ENCODE data around the gene RITA1.
A peak's percentile ranks its signal among the peaks of the same experiment; 100 is the strongest.
"Not testable (repeated sequence)": the region's sequence is repeated elsewhere in the genome, so short reads cannot be mapped to it uniquely, and the experiment has no call there.

Gene RITA1

DNA sequence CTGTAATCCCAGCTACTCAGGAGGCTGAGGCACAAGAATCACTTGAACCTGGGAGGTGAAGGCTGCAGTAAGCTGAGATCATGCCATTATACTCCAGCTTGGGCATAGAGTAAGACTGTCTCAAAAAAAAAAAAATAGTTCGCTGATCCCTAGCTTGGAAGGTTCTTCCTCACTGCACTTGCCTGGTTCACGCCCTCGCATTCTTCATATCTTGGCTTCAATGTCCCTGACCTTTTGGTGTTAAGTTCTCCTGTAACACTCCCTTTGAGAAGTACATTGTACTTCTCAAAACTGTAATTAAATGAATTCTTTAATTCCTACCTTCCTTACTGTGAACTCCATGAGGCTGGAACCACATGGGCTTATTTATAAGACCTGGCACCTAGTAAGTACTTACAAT lies 19.3 kb downstream of the RITA1 start:
- no peak for DNase-seq

DNA sequence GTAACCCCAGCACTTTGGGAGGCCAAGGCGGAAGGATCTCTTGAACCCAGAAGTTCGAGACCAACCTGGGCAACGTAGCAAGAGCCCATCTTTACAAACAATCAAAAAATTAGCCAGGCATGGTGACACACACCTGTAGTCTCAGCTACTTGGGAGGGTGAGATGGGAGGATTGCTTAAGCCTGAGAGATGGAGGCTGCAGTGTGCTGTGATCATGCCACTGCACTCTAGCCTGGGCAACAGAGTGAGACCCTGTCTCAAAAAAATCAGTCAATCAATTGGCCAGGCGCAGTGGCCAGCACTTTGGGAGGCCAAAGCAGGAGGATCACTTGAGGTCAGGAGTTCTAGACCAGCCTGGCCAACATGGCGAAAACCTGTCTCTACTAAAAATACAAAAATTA lies 21.3 kb downstream of the RITA1 start:
- DNase-seq = not testable (repeated sequence)

DNA sequence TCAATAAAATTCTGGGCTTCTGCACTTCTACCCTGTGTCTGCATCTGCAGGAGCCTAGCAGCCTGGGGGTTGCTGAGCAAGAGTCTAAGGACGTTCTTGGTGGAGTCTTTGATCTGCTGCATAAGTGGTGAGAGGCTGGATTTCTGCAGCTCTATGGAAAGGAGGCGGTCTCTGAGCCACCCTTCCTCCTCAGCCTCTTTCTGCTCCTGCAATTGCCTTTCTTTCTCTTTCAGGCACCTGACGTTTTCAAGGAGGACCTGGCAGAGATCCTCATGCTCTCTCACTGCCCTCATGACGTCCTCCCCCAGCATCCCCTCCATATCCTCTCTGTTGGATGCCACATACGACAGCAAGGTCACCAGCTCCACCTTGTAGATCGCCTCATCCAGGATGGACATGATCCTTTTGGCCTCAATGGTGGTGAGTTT lies 22.1 kb downstream of the RITA1 start:
- peak; percentile 45 for DNase-seq

DNA sequence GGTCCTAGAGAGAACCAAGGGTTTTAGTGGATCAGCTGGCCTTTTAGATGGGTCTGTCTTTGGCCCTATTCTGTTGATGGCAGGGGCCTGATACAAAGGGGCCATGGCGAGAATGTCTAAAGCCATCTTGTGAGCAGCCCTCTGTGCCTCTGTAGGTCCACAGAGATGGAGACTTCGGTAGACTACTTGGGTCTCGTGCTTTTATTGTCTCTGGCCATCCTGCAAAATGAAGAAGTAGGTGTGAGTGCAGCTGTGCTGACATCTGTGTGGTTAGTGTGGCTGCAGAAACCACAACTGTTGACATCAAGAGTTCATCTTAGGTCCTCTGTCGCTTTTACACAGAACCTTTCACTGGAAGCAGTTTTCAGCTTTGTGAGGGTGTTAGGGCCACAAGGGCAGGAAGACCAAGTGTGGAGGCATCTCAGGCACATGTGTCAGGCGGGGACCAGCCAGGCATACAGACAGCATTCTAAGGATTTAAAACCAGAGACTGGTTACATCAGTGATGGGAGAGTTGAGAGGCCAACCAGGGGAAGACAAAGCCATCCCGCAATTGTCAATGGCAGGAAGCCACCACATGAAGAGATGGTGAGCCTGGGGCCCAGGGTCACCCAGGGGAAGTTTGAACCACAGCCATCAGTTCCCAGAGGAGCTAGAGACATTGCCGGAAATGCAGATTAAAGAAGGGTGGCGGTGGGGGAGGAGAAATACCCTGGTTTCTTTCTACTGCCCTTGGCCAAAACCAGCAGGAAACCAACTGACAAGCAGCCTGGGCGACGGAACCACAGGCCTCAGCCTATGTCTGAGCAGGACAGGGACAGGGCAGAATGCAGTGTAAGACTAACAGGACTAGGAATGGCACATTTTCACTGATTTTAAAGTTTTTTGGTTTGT lies 22.8 kb downstream of the RITA1 start:
- DNase-seq = no peak

DNA sequence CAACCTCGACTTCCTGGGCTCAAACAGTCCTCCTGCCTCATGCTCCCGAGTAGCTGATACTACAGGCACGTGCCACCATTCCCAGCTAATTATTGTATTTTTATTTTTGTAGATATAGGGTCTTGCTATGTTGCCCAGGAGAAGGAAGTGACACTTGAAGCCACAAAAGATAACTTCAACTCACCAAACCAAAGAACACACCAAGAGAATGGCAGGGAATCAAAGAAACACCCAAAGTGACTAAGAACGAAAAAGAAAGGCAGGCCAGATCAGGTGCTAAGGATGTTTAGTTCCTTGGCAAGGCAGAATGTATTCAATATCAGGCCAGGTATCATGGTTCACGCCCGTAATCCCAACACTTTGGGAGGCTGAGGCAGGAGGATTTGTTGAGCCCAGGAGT lies 25.6 kb downstream of the RITA1 start:
- no peak for DNase-seq

DNA sequence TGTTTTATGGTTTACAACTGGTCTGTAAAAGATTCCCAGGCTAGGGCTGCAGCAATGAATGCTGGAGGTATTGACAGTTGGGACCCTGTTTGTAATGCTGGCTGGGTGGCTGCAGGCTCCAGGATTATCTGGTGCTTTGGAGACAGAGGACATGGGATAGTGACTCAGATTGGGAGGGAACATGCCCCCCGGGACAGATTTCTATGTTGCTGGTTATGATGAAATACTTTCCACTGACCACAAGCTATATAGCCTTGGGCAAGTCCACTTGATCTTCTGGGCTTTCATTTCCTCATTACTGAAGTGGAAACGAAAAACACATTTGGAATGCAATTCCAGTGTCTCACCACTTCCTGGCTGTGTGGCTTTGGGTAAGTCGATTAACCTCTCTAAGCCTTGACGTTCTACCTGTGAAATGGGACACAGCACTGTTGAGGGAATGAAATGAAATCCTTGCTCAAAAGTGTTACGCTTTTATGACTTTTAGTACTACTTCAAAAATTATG lies 29.4 kb downstream of the RITA1 start:
- peak; percentile 48 for DNase-seq

DNA sequence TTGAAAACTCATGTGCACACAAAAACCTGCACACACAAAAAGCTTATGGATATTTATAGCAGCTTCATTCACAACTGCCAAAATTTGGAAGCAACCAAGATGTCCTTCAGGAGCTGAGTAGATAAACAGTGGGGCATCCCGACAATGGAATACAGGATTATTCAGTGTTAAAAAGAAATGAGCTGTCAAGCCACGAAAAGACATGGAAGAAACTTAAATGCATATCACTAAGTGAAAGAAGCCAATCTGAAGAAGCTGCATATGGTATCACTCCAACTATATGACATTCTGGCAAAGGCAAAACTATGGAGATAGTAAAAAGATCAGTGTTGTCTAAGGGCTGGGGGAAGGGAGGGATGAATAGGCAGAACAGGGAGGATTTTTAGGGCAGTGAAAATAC lies 30.5 kb downstream of the RITA1 start:
- no peak for DNase-seq

DNA sequence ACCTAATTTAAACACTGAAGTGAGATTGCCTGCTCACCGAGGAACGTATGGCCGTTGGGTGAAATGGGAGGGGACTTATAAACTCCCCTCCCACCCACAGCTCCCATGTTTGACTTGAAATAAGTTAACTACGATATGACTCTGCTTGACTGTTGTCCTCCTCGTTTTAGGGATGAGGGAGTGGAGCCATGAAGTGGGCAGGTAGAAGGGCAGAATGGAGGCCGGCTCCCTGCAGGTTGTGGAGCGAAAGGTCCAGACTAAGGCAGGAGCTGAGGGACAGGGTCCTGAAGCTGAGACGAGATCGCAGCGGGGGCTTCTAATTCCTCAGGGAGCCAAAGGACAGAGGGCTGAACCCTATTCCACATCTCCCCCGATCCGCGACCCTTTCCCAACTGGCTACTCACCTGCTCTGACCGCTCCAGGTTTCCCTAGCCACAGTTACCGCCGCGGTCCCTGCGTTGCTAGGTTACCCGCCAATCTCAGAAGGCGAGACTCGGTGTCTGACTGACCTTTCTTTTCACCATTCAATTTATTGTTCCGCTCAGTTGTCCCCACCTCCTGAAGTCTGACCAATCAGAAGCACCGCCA lies 35.2 kb downstream of the RITA1 start:
- DNase-seq = peak; percentile 59

DNA sequence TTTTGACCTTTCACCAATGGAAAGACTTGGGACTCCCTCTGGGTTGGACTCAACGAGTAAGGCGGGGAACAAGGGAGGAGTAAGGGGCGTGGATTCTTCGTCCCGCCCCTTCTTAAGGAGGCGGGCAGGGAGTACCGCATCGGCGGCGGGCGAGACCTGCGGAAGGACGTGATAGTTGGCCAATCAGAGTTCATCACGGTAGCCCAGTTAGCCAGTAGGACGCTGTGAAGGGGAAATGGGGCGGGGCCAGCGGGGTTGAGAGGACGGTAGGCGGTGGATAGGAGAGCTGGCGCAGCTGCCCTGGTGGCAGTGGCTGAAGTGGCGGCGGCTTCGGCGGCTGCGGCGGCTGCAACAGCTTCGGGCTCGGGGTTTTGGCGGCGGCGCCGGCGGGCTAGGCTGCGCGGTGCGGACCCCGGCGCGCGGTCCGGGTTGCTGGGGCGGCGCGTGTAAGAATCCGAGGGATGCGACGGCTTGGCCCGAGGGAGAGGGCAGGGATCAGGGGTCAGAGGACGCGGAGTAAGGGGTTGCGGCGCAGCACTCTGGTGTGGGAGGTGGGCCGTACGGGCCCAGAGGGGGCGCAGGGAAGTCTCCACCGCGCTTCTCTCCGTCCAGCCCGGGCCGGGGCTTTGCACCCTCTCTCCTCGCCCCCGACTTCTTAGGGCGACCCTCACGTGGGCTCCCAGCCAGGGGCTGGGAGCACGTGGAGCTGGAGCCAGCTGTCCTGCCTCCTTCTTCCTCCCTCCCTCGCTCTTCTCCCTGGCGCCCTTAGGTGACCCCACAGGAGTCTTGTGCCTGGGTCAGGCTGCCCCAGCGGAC lies 35.9 kb downstream of the RITA1 start, which contains the start of gene TPCN1:
TPCN1 (plus strand) TSS at position 284 of the 816 bp plus-strand sequence. CDS start 5,389 bp downstream, outside the sequence.
- peak; percentile 100 for DNase-seq

DNA sequence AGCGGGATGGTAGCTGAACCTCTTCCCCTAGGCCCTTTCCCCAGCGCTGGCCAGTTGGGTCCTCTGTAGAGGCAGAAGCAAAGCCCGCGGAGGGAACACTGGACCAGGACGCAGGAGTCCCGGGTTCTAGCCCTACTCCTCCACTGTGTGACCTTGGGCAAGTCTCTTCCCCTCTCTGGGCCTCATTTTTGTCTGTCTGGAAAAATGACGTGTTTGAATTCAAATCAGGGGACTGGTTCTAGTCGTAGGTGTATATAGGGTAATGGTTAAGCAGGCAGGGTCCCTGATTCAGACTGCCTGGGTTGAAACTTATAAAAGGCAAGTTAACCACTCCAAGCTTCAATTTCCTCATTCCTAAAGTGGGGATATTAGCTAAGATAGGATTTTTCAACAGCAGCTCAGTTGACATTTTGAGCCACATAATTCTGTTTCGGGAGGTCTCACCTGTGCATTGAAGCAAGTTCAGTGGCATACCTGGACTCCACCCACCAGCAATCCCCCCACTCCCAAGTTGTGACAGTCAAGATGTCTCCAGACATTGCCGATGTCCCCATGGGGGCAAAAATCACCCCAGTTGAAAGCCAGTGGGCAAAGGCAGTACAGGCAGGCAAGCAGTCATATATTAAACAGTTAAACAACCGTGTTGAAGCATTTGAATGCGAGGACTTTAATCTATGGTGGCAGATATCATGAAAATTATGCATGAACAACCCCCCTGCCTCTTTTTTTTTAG lies 36.6 kb downstream of the RITA1 start:
- no peak for DNase-seq

DNA sequence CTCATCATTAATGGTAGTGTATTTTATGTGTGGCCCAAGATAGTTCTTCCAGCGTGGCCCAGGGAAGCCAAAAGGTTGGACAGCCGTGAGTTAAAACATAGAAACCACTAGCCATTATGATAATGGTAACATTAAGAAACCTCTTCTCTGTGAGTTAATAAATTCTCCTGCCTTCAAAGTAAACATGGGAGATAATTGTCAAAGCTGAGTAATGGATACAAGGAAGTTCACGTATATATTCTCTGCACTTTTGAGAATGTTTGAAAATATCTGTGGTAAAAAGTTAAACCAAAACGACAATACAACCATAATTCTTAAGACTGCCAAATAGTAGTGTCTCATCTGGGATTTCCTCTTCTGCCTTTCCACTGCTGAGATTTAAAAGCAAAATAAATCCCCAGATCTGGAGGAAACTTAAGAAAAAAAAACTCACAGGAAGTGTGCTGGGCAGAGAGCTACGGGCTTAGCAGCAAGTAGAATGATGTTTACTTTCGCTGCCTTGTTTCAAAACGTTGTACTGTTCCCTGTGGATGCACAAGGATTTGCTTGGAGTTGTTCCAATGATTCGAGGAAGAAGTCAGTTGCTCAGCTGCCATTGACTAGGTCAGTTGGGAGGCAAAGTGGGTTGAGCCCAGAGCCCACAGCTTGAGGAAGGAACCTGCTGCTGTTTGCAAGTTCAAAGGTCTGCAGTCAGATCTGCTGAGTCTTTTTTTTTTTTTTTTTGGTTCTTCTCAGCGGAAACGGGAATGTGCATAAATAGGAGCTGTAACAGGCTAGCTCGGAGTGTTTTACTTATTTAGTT lies 37.4 kb downstream of the RITA1 start:
- DNase-seq = peak; percentile 93

DNA sequence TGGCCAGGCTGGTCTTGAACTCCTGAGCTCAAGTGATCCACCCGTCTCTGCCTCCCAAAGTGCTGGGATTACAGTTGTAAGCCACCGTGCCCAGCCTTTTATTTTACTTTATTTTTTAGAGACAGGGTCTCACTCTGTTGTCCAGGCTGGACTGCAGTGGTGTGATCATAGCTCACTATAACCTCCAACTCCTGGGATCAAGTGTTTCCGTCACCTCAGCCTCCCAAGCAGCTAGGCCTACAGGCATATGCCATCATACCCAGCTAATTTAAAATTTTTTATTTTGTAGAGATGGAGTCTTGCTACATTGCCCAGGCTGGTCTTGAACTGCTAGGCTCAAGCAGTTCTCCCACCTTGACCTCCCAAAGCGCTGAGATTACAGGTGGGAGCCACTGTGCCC lies 39.4 kb downstream of the RITA1 start:
- DNase-seq = no peak

DNA sequence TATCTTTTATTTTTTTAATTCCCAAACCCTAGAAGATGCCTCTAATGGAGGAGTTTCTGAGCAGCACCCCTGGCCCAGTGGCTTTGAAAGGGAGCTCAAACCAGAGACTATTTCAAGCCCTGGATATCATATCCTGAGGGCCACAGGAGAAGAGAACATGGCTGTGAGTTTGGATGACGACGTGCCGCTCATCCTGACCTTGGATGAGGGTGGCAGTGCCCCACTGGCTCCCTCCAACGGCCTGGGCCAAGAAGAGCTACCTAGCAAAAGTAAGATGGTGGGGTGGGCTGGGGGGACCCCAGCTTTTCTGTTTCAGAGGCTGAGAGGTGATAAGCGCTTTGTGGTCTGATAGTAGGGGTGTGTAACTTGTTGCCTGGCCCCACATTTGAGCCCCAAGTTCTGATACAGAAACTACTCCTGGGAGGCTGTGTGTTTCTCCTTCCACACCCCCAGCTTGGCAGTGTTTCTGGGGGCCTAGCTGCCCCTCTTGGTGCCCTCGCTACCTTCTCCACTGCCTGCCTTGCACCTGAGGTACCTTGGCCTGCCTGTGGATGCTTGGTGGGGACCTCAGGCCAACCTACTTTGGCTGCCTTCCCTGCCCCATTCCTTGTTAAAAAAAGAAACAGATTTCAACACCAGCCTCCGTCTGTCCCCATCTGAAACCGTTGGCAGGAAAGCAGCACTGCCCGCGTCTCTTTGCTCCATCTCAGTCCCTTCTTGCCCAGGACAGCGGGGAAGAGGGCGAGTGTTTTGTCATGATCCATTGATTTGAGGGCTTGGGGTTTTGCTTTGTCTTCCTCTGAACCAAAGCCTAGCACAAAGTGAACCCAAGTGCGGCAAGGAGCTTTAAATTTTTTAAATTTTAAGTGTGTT lies 41.4 kb downstream of the RITA1 start:
- DNase-seq = no peak

DNA sequence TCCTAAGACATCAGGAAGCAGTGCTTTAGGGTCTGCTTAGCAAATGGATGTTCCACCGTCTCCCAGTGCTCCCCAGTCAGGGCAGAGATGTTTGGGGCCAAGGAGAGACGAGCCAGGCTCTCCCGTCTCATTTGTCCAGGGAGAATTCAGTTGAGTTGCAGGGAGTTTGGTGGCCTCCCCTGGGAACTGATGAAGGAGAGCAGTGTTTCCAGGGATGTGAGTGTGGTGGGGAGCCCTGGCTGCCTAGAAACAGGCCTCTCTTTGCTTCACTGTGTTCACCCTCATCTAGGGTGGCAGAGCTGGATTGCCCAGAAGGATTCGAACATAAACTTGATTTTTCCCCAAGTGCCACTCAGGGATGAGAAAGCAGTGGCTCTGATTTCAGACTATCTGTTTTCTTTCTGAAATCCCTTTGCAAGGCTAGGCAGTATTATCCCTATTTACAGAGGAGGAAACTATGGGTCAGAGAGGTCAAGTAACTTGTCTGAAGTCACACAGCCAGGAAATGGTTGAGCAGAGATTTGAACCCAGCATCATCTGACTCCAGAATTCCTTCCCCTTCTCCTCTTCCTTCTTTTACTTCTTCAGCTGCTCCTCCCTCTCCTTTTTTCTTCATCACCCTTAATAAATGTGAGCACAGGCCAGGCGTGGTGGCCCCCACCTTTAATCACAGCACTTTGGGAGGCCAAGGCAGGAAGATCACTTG lies 42.3 kb downstream of the RITA1 start:
- DNase-seq = no peak

DNA sequence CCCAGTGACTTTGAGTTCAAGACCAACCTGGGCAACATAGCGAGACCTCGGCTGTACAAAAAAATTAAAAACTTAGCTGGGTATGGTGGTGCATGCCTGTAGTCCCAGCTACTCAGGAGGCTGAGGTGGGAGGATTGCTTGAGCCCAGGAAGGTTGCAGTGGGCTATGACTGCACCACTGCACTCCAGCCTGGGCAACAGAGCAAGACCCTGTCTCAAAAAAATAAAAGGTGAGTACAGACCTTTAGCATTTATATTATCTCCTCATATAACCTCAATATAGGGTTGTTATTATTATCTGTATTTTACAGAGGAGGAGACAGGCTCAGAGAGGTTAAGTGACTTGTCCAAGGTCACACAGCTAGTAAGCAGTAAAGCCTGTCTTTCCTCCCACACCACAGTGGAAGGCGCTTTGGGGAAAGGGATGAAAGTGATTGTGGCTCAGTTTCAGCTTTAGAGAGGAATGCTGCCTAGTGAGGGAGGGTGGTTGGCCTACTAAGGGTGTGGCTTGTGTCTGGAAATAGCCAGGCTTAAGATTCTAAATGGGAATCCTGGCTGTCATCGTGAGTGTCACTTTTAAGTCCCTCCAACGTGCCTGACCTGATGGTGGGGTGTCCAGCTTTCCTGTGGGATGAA lies 43.0 kb downstream of the RITA1 start:
- no peak for DNase-seq

DNA sequence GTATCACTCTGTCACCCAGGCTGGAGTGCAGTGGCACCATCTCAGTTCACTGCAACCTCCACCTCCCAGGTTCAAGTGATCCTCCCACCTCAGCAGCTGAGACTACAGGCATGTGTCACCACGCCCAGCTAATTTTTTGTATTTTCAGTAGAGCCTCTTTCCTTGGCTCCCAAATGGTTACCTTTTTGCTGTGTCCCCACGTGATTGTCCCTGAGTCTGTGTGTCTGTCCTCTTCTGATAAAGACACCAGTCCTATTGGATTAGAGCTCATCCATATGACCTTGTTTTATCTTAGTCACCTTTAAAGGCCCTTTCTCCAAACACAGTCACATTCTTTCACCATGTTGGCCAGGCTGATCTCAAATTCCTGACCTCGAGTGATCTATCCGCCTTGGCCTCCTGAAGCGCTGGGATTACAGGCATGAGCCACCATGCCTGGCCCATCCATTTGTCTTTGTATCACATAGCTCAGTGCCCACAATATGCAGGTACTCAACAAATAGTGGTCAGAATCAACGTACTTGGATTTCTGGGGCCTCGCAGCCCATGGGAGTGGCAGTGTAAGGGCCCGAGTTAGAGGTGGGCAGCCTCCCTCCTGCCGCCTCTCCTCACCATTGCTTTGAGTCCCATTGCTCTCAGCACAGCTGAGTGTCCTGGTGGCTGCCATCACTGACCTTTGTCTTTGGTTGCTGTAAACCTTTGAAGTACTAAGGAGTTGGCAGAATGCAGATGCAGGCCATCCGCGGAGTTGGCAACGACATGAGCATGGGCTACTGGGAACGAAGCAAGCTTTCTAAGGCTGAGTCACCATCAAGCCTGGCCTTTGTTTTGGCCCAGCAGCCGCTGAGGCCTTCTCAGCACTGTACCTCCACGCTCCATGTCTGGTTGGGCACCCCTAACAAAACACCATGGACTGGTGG lies 45.1 kb downstream of the RITA1 start:
- DNase-seq = no peak

DNA sequence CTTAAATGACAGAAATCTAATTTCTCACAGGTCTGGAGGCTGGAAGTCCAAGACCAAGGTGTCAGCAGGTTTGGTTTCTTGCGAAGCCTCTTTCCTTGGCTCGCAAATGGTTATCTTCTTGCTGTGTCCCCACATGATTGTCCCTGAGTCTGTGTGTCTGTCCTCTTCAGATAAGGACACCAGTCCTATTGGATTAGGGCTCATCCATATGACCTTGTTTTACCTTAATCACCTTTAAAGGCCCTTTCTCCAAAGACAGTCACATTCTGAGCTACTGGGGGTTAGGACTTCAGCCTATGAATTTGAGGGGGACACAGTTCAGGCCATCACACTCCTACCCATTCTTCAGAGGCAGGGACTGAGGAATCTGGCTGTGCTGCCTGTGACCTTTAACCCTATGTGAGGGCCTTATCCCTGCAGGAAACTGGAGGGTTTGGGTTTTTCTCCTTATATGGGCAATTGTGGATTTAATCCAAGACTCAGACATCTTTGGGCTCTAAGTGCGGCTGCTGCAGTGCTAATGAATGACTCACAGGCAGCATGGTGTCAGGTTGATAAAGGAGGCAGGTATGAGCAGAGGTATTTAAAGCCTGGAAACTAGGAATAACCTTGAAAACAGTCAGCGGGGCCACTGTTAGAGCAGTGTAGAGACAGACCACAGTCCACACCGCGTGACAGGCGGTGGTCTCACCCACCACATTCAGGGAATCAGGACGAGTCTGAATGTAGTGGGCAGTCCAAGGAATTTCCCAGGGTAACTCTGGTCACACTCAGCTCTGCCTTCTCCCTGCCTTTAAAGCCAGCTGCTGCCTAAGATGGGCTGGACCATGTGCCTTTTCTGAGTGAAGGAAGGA lies 45.9 kb downstream of the RITA1 start:
- peak; percentile 46 for DNase-seq

All from NCI-H2029 (cell line).